T-helper 1 cell treated with Interleukin-12 subunit alpha and Interleukin-12 subunit beta and Interleukin-4 antibody, amounts not matched to agents 30 μg/mL and 1 μg/mL, for 36 hours (primary cell): ENCODE results near the gene C1QL1.

ENCODE experiments used
- H3K27ac Mint-ChIP-seq: one replicate; pipeline ENCODE4 v1.8.0; 2021; ENCODE audit warnings: mild to moderate bottlenecking, mixed read lengths
- H3K27me3 Mint-ChIP-seq: one replicate; pipeline ENCODE4 v1.8.0; 2021; ENCODE audit warnings: low read depth, mixed read lengths
- H3K36me3 Mint-ChIP-seq: one replicate; pipeline ENCODE4 v1.8.0; 2021; ENCODE audit warnings: low read depth, mixed read lengths
- H3K4me1 Mint-ChIP-seq: one replicate; pipeline ENCODE4 v1.8.0; 2021; ENCODE audit warnings: low read depth, mixed read lengths
- H3K4me3 Mint-ChIP-seq: one replicate; pipeline ENCODE4 v1.8.0; 2021; ENCODE audit warnings: mild to moderate bottlenecking, moderate library complexity, mixed read lengths
- H3K9me3 Mint-ChIP-seq: one replicate; pipeline ENCODE4 v1.8.0; 2021; ENCODE audit warnings: mixed read lengths

C1QL1 gene

GRCh38 chr17:44968225-44969143, at the start of gene C1QL1:
Gene C1QL1 (minus strand): TSS chr17:44968303. CDS start chr17:44968048, 255 bp downstream.
- peaks cover 78% of the 10 kb centered on the region for H3K27me3 Mint-ChIP-seq
- peak within 1 kb of the TSS; percentile 82 for H3K4me3 Mint-ChIP-seq
- peak within 1 kb of the TSS; percentile 31 for H3K27ac Mint-ChIP-seq
- H3K36me3 Mint-ChIP-seq: no peaks in the 10 kb centered on the region
- H3K9me3 Mint-ChIP-seq: no peaks in the 10 kb centered on the region
- H3K4me1 Mint-ChIP-seq: peaks cover 20% of the 10 kb centered on the region

DNA sequence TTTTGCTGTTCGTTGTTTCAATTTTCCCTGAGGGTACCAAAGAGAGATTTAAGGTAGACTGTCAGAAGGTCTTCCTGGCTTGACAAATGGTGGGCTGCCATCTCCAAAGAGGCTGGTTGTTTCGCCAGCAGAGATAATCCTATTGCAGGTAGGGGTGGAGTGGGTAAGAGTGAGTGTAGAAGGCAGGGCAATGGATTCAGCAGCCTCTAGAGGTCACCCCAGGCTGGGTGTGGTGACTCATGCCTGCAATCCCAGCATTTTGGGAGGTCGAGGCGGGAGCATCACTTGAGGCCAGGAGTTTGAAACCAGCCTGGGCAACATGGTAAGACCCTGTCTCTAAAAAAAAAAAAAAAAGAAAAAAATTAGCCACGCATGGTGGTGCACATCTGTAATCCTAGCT, 48.7 kb upstream of the C1QL1 start:
- H3K9me3 Mint-ChIP-seq: no peaks in the 10 kb centered on the region
- no peak overlapping the region for H3K27ac Mint-ChIP-seq
- no peak overlapping the region for H3K4me3 Mint-ChIP-seq
- peaks cover 39% of the 10 kb centered on the region for H3K27me3 Mint-ChIP-seq
- peaks cover 12% of the 10 kb centered on the region for H3K4me1 Mint-ChIP-seq
- H3K36me3 Mint-ChIP-seq: peaks cover 4% of the 10 kb centered on the region

DNA sequence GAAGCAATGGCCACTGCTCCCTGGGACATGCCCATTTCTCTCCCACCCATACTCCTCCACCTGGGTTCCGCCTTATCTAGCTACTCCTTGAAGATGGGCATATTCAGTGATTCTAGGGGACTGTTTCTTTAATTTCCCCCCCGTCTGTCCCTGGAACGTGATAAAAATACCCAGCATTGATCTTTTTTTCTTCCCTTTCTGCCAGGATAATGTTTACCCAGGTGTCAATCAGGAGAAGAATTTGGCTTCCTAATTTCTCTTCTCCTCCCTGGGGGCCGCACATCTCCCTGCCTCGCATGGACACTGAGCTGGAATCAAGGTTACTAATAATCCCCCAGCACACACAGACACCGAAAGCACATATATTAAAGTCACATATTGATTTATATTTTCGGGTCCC, 48.1 kb upstream of the C1QL1 start:
- Mint-ChIP-seq H3K36me3 (peaks cover 4% of the 10 kb centered on the region), H3K4me1 (peaks cover 10% of the 10 kb centered on the region), H3K9me3 (no peaks in the 10 kb centered on the region), H3K27ac (no peak overlapping the region), H3K27me3 (peaks cover 37% of the 10 kb centered on the region), H3K4me3 (no peak overlapping the region)

GRCh38 chr17:45013021-45013997, 45.2 kb upstream of the C1QL1 start:
- no peaks in the 10 kb centered on the region for H3K36me3 Mint-ChIP-seq
- H3K9me3 Mint-ChIP-seq: no peaks in the 10 kb centered on the region
- H3K4me3 Mint-ChIP-seq: no peak overlapping the region
- H3K27ac Mint-ChIP-seq: no peak overlapping the region
- H3K4me1 Mint-ChIP-seq: no peaks in the 10 kb centered on the region
- peaks cover 28% of the 10 kb centered on the region for H3K27me3 Mint-ChIP-seq

GRCh38 chr17:45011767-45012166, 43.7 kb upstream of the C1QL1 start:
- H3K4me1 Mint-ChIP-seq: no peaks in the 10 kb centered on the region
- H3K27me3 Mint-ChIP-seq: peaks cover 25% of the 10 kb centered on the region
- no peaks in the 10 kb centered on the region for H3K9me3 Mint-ChIP-seq
- H3K36me3 Mint-ChIP-seq: no peaks in the 10 kb centered on the region
- H3K27ac Mint-ChIP-seq: no peak overlapping the region
- no peak overlapping the region for H3K4me3 Mint-ChIP-seq

- Mint-ChIP-seq H3K9me3 (no peaks in the 10 kb centered on the region), H3K4me1 (no peaks in the 10 kb centered on the region), H3K27me3 (peaks cover 23% of the 10 kb centered on the region), H3K36me3 (no peaks in the 10 kb centered on the region), H3K27ac (no peak overlapping the region), H3K4me3 (no peak overlapping the region)
These were observed 41.8 kb upstream of the C1QL1 start for GRCh38 chr17:45009676-45010467.

GRCh38 chr17:45008216-45008615, 40.1 kb upstream of the C1QL1 start:
- H3K4me1 Mint-ChIP-seq: no peaks in the 10 kb centered on the region
- H3K4me3 Mint-ChIP-seq: no peak overlapping the region
- H3K27ac Mint-ChIP-seq: no peak overlapping the region
- no peaks in the 10 kb centered on the region for H3K36me3 Mint-ChIP-seq
- peaks cover 25% of the 10 kb centered on the region for H3K27me3 Mint-ChIP-seq
- H3K9me3 Mint-ChIP-seq: no peaks in the 10 kb centered on the region

- H3K4me1 Mint-ChIP-seq: no peaks in the 10 kb centered on the region
- H3K27me3 Mint-ChIP-seq: peaks cover 24% of the 10 kb centered on the region
- H3K36me3 Mint-ChIP-seq: no peaks in the 10 kb centered on the region
- H3K4me3 Mint-ChIP-seq: no peak overlapping the region
- H3K9me3 Mint-ChIP-seq: no peaks in the 10 kb centered on the region
- H3K27ac Mint-ChIP-seq: no peak overlapping the region
These were observed 38.9 kb upstream of the C1QL1 start for GRCh38 chr17:45006927-45007461.

DNA sequence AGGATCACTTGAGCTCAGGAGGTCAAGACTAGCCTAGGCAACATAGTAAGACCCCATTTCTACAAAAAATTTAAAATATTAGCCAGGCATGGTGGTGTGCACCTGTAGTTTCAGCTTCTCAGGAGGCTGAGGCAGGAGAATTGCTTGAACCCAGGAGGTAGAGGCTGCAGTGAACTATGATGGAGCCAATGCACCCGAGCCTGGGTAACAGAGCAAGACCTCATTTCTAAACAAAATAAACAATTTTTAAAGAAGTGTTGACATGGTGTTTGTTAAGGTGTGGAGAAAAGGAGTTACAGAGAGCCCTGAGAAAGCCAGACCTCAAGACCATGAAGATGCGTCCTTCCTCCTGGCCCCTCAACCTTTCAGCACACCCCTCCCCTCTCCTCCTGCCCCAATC, 37.6 kb upstream of the C1QL1 start:
- H3K9me3 Mint-ChIP-seq: no peaks in the 10 kb centered on the region
- no peaks in the 10 kb centered on the region for H3K36me3 Mint-ChIP-seq
- peaks cover 23% of the 10 kb centered on the region for H3K27me3 Mint-ChIP-seq
- H3K4me1 Mint-ChIP-seq: no peaks in the 10 kb centered on the region
- H3K4me3 Mint-ChIP-seq: no peak overlapping the region
- no peak overlapping the region for H3K27ac Mint-ChIP-seq

DNA sequence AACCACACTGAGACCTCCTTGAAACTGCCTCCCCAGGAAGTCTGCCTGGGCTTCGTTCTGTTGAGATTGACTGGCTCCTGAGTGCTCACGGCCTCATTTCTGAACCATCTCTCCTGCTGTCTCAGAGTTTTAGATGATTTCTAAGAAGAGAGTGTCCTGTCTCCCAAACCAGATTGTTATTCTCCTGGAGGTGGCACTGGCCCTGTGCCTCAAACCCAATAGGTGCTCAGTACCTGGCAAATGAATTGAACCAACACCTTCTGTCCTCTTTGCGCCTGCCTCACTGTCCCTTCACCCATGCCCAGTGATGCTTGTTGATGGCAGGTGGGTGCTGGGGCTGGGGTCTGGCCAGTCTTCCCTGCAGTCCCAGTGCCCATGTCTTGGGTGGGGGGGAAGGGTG, 36.3 kb upstream of the C1QL1 start:
- H3K4me3 Mint-ChIP-seq: no peak overlapping the region
- H3K4me1 Mint-ChIP-seq: no peaks in the 10 kb centered on the region
- H3K27me3 Mint-ChIP-seq: peaks cover 16% of the 10 kb centered on the region
- H3K36me3 Mint-ChIP-seq: no peaks in the 10 kb centered on the region
- no peak overlapping the region for H3K27ac Mint-ChIP-seq
- H3K9me3 Mint-ChIP-seq: no peaks in the 10 kb centered on the region

GRCh38 chr17:45003877-45004276, 35.8 kb upstream of the C1QL1 start:
- no peak overlapping the region for H3K4me3 Mint-ChIP-seq
- H3K9me3 Mint-ChIP-seq: no peaks in the 10 kb centered on the region
- no peak overlapping the region for H3K27ac Mint-ChIP-seq
- H3K27me3 Mint-ChIP-seq: peaks cover 20% of the 10 kb centered on the region
- no peaks in the 10 kb centered on the region for H3K4me1 Mint-ChIP-seq
- H3K36me3 Mint-ChIP-seq: no peaks in the 10 kb centered on the region

DNA sequence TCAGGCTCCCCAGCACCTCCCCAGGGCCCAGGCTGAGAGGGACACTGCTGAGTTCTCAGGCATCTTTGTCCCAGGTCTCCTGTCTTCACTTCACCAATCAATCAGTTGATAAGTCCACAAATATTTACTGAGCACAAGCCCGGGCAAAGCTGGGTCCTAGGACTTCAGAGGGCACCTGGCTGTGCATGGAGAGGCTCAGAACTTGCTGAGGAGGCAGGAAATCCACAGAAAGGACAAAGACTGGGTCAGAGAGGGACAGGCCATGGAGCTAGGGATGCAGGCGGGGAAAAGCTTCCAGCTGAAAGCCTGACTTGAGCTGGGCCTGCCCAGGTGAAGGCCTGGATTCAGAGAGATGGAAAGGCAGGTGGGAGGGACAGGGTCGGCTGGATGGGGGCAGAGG, 33.2 kb upstream of the C1QL1 start:
- Mint-ChIP-seq H3K4me1 (no peaks in the 10 kb centered on the region), H3K4me3 (no peak overlapping the region), H3K9me3 (no peaks in the 10 kb centered on the region), H3K36me3 (no peaks in the 10 kb centered on the region), H3K27ac (no peak overlapping the region), H3K27me3 (peaks cover 22% of the 10 kb centered on the region)

DNA sequence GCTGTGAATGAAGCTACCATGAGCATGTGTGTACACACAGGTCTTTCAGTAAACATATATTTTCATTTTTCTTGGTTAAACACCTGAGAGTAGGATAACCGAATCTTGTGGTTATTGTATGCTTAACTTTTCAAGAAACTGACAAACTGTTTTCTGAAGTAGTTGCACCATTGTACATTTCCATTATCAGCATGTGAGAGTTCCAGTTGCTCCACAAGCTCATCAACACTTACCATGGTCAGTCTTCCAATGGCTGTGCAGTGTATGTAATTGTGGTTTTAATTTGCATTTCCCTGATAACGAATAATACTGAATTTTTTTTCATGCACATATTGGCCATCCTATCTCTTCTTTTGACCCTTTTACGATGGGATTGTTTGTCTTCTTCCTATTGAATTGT, 31.3 kb upstream of the C1QL1 start:
- H3K4me1 Mint-ChIP-seq: no peaks in the 10 kb centered on the region
- H3K36me3 Mint-ChIP-seq: no peaks in the 10 kb centered on the region
- H3K27me3 Mint-ChIP-seq: peaks cover 26% of the 10 kb centered on the region
- no peak overlapping the region for H3K27ac Mint-ChIP-seq
- H3K4me3 Mint-ChIP-seq: no peak overlapping the region
- no peaks in the 10 kb centered on the region for H3K9me3 Mint-ChIP-seq

GRCh38 chr17:44998646-44999045, 30.5 kb upstream of the C1QL1 start:
- no peak overlapping the region for H3K4me3 Mint-ChIP-seq
- H3K9me3 Mint-ChIP-seq: no peaks in the 10 kb centered on the region
- H3K36me3 Mint-ChIP-seq: no peaks in the 10 kb centered on the region
- peaks cover 26% of the 10 kb centered on the region for H3K27me3 Mint-ChIP-seq
- H3K4me1 Mint-ChIP-seq: no peaks in the 10 kb centered on the region
- H3K27ac Mint-ChIP-seq: no peak overlapping the region
